Gastroesophageal sphincter (tissue), 4 donors: ENCODE data around the gene BLTP1. TPM values are rescaled to one million over a fixed set of nuclear protein-coding genes. Genes with fewer than 3 reads are reported as not detected.

Source experiments
- ATAC-seq: fragments of 150-250 bp; one replicate; pipeline ENCODE4 v1.9.1; 2016; ENCODE audit warnings: mild to moderate bottlenecking, moderate library complexity
- H3K27ac ChIP-seq, 4 donors: fragments of 200-600 bp; sonication (generic) in 3 of 4; 1 replicate in 3 of 4; 2 replicates in 1 of 4; pipeline ENCODE4 v1.5.1; 2016 to 2019
- H3K27me3 ChIP-seq: fragments of 200-600 bp; sonication (generic); one replicate; pipeline ENCODE4 v1.5.1; 2019
- H3K36me3 ChIP-seq, 2 donors: fragments of 200-600 bp; sonication (generic); one replicate each; pipeline ENCODE4 v1.5.1; 2019; ENCODE audit warnings: control low read depth in 1 of 2
- H3K4me1 ChIP-seq, 3 donors: fragments of 200-600 bp; sonication (generic); 1 replicate in 2 of 3; 2 replicates in 1 of 3; pipeline ENCODE4 v1.5.1; 2016 to 2019; ENCODE audit warnings: control low read depth in 2 of 3
- H3K4me3 ChIP-seq, 2 donors: fragments of 200-600 bp; sonication (generic); one replicate each; pipeline ENCODE4 v1.5.1; 2019; ENCODE audit warnings: mild to moderate bottlenecking in 1 of 2, moderate library complexity in 1 of 2
- H3K9me3 ChIP-seq, 3 donors: fragments of 200-600 bp; sonication (generic); one replicate each; pipeline ENCODE4 v1.5.1; 2017 to 2019; ENCODE audit warnings: control low read depth in 2 of 3
- EP300 ChIP-seq: sonication (generic); formaldehyde crosslinking; IDR thresholded peaks from one replicate; pipeline ENCODE4 v1.6.1; 2017; ENCODE audit warnings: antibody characterized with exemption, mild to moderate bottlenecking
- POLR2A ChIP-seq, 2 donors: fragments of 450-650 bp; IDR thresholded peaks; one replicate each; pipeline ENCODE4 v1.6.1; 2017; ENCODE audit warnings: antibody characterized with exemption in 2 of 2, mild to moderate bottlenecking in 2 of 2, moderate library complexity in 1 of 2
- POLR2AphosphoS5 ChIP-seq: sonication (generic); formaldehyde crosslinking; IDR thresholded peaks from one replicate; pipeline ENCODE4 v1.6.1; 2017; ENCODE audit warnings: antibody characterized with exemption
- whole genome bisulfite sequencing, 2 donors: methylation state at CpG; one replicate each; pipeline ENCODE4 v1.1.5; 2018; ENCODE audit warnings: low coverage in 1 of 2; 5-methylcytosine and 5-hydroxymethylcytosine counted together
- total RNA-seq, 4 donors: library from RNA; depleted of rRNA; stranded (reverse); fragments of >200 nt; gene quantifications; one replicate each; pipeline ENCODE4 v1.1.0, GENCODE V29; 2016
- TF ChIP-seq, protein P1 (sequence below), 4 experiments: fragments of 200-600 bp in 2 of 4; fragments of 450-650 bp in 2 of 4; sonication (generic) in 1 of 4; IDR thresholded peaks; one replicate each; pipeline ENCODE4 v1.5.1; 2017 to 2019; ENCODE audit warnings: antibody characterized with exemption in 4 of 4, mild to moderate bottlenecking in 2 of 4, moderate library complexity in 2 of 4

BLTP1 gene
- total RNA-seq, 4 donors from 2014 or later = 74.6 to 183 (median 107) TPM

DNA sequence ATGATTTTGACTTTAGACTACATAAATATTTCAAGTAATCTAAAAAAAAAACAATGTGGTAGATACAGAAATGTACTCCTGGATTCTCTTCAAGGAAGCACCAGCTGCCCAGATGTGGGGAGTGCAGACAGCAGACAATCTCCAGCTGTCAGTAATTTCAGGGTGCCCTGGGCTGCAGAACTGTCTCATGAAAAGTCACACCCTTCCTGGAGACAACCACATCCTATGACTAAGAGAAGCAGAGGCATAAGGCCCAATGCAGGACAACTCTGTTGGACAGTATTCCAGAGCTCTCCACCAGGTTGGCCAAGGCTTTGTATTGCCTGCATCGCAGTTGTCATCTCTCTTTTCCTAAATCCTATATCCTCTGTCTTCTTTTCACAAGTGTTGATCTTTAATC lies 34.4 kb upstream of the BLTP1 start:
- H3K4me3 ChIP-seq = no peak overlapping the region
- no peak overlapping the region for H3K27ac ChIP-seq
- no peak for ATAC-seq
- no peaks in the 10 kb centered on the region for H3K4me1 ChIP-seq
- no peak for TF ChIP-seq POLR2A (IDR thresholded peaks at IDR 0.05)
- TF ChIP-seq POLR2AphosphoS5 = no peak
- no peak for TF ChIP-seq EP300
- TF ChIP-seq, protein P1, sequence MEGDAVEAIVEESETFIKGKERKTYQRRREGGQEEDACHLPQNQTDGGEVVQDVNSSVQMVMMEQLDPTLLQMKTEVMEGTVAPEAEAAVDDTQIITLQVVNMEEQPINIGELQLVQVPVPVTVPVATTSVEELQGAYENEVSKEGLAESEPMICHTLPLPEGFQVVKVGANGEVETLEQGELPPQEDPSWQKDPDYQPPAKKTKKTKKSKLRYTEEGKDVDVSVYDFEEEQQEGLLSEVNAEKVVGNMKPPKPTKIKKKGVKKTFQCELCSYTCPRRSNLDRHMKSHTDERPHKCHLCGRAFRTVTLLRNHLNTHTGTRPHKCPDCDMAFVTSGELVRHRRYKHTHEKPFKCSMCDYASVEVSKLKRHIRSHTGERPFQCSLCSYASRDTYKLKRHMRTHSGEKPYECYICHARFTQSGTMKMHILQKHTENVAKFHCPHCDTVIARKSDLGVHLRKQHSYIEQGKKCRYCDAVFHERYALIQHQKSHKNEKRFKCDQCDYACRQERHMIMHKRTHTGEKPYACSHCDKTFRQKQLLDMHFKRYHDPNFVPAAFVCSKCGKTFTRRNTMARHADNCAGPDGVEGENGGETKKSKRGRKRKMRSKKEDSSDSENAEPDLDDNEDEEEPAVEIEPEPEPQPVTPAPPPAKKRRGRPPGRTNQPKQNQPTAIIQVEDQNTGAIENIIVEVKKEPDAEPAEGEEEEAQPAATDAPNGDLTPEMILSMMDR (IDR thresholded peaks at IDR 0.05) = no peak
- H3K36me3 ChIP-seq = no peaks in the 10 kb centered on the region
- no peaks in the 10 kb centered on the region for H3K9me3 ChIP-seq
- no peaks in the 10 kb centered on the region for H3K27me3 ChIP-seq
- WGBS, 2 donors = 73 to 83% methylated on average over 1 of the region's 1 CpG

DNA sequence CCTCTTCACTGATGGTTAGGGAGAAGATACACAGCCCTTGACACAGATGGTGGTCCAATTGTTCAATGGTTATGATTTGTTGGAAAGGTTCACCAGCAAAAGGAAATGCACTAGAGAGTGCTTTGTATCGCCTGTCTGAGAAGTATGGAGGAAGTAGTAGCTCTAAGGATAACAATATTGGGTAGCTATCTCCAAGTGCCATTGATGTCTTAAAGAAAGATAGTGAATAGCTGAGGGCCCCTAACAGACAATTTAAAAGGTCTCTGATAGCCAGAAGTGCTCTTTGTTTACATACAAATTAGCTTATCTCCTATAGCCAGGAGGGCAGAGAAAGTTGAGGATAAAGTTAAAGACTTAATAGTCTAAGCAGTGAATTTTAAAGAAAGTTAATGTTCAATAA lies 33.9 kb upstream of the BLTP1 start:
- Histone ChIP-seq H3K27me3 (no peaks in the 10 kb centered on the region), H3K36me3 (no peaks in the 10 kb centered on the region), H3K27ac (no peak overlapping the region), H3K9me3 (no peaks in the 10 kb centered on the region), H3K4me1 (no peaks in the 10 kb centered on the region), H3K4me3 (no peak overlapping the region)
- no peak for ATAC-seq
- TF ChIP-seq EP300 (no peak), POLR2A (IDR thresholded peaks at IDR 0.05) (no peak), POLR2AphosphoS5 (no peak)
- TF ChIP-seq, protein P1 (IDR thresholded peaks at IDR 0.05) = no peak
- 78% methylated on average over 1 of the region's 1 CpG; no CpG with 5 or more reads in 1 of the 2 donors for WGBS, 2 donors

DNA sequence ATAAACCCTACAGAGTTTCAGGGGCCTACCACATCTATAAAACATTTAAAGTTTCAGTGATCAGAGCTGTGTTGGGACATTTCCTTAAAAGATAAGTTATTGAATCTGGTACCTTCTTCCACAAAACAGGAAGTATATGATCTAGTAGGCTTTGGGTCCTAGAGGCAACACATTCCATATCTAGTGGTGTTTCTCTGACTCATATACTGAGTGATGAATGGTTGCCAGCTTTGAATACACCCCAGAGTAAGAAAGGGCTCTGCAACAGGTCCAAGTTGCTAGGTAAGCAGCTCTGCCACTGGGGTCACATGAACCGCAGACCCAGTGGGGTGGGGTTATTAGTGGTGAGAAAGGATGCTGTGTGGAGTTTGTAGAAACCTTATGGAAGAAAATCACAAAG lies 32.4 kb upstream of the BLTP1 start:
- no peaks in the 10 kb centered on the region for H3K9me3 ChIP-seq
- no peaks in the 10 kb centered on the region for H3K36me3 ChIP-seq
- H3K27me3 ChIP-seq = no peaks in the 10 kb centered on the region
- no peak for ATAC-seq
- 80% methylated on average over 1 of the region's 1 CpG; no CpG with 5 or more reads in 1 of the 2 donors for WGBS, 2 donors
- no peaks in the 10 kb centered on the region for H3K4me1 ChIP-seq
- H3K4me3 ChIP-seq = no peak overlapping the region
- no peak overlapping the region for H3K27ac ChIP-seq
- TF ChIP-seq POLR2AphosphoS5 (no peak), POLR2A (IDR thresholded peaks at IDR 0.05) (no peak), EP300 (no peak)
- TF ChIP-seq, protein P1 (IDR thresholded peaks at IDR 0.05) = no peak

DNA sequence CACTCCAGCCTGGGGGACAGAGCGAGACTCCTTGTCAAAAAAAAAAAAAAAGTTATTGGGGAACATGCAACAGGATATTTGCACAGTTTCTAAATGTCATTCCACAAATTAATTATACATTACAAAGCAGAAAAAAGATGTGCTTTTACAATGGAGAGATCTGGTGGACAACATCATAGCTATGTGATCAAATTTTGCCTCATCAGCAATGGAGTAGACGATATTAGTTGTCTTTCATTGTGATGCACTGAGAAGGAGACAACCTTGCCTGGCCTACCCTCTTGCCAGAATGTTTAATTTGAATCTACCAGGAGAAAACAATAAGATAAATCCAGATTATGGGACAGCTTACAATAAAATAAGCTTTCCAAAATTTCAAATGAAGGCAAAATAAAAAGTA lies 30.5 kb upstream of the BLTP1 start:
- Histone ChIP-seq H3K36me3 (no peaks in the 10 kb centered on the region), H3K4me1 (no peaks in the 10 kb centered on the region), H3K27me3 (no peaks in the 10 kb centered on the region), H3K27ac (no peak overlapping the region), H3K9me3 (no peaks in the 10 kb centered on the region), H3K4me3 (no peak overlapping the region)
- ATAC-seq = no peak
- WGBS, 2 donors = 100% methylated on average over 1 of the region's 2 CpGs
- TF ChIP-seq POLR2AphosphoS5 (no peak), POLR2A (IDR thresholded peaks at IDR 0.05) (no peak), EP300 (no peak)
- TF ChIP-seq, protein P1 (IDR thresholded peaks at IDR 0.05) = no peak

DNA sequence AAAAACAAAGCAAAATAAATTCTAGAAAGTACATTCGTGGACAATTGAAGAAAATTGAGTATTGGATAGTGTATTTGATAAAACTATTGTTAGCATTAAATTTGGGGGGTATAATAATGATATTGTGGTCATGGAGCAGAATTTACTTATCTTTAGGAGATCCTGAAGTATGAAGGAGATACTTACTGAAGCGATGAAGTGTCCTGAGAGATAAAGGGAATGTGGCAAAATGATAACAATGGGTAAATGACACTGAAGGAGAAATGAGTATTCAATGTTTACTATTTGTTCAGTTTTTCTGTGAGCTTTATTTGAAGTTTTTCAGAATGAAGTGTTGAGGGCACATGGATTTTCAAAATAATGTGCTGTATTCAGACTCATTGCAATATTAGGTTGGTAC lies 30.0 kb upstream of the BLTP1 start:
- H3K9me3 ChIP-seq = no peaks in the 10 kb centered on the region
- H3K4me1 ChIP-seq = no peaks in the 10 kb centered on the region
- no peaks in the 10 kb centered on the region for H3K27me3 ChIP-seq
- H3K4me3 ChIP-seq = no peak overlapping the region
- no peak for ATAC-seq
- 76 to 91% methylated on average over 2 of the region's 2 CpGs for WGBS, 2 donors
- TF ChIP-seq EP300 (no peak), POLR2A (IDR thresholded peaks at IDR 0.05) (no peak), POLR2AphosphoS5 (no peak)
- TF ChIP-seq, protein P1 (IDR thresholded peaks at IDR 0.05) = no peak
- H3K36me3 ChIP-seq = no peaks in the 10 kb centered on the region
- no peak overlapping the region for H3K27ac ChIP-seq
